NCI-H1092 treated with DMSO at 0.1 percent for 48 hours (cell line): ENCODE data around the gene CFAP251.
"Not testable (repeated sequence)": the region's sequence is repeated elsewhere in the genome, so short reads cannot be mapped to it uniquely, and the experiment has no call there.

Source experiments
- DNase-seq: peaks from one replicate; lab custom pipeline; 2025; lab: John Stamatoyannopoulos, UW

Gene CFAP251

DNA sequence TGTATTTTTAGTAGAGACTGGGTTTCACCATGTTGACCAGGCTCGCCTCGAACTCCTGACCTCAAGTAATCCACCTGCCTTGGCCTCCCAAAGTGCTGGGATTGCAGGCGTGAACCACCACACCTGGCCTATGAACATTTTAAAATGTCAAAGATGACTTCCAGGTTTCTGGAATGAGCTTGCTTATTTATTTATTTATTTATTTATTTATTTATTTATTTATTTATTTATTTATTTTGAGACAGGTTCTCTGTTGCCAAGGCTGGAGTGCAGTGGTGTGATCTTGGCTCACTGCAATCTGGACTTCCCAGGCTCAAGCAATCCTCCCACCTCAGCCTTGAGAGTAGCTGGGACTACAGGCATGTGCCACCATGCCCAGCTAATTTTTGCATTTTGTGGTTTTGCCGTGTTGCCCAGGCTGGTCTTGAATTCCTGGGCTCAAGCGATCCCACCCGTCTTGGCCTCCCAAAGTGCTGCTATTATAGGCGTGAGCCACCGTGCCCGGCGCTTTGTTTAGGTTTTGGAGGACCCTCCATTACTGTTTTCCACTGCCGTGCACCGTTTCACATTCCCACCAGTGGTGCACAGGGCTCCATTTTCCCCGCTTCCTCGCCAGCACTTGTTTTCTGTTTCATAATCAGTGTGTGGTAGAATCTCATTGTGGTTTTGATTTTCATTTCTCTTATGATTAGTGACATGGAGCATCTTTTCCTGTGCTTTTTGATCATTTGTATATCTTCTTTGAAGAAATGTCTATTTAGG is 6.4 kb upstream of the CFAP251 start:
- DNase-seq = no peak

DNA sequence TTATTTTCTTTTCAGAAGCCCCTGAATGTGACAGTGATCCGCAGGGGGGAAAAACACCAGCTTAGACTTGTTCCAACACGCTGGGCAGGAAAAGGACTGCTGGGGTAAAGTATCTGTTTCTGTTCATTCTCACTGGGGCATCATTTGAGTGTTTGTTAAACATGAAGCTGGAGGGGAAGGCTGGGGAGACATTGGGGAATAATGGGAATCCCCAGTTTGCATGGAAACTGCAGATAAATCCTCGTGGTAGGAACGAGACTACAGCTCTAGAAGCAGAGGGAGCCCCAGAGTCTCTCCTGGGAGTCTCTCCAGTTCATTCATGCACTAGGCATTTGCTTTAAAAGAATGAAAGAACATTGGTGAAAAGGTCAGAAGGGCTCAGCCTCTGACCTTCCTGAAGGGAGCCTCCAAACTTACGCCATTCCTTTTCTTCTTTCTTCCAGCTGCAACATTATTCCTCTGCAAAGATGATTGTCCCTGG is 2.5 kb upstream of the CFAP251 start:
- DNase-seq = no peak

DNA sequence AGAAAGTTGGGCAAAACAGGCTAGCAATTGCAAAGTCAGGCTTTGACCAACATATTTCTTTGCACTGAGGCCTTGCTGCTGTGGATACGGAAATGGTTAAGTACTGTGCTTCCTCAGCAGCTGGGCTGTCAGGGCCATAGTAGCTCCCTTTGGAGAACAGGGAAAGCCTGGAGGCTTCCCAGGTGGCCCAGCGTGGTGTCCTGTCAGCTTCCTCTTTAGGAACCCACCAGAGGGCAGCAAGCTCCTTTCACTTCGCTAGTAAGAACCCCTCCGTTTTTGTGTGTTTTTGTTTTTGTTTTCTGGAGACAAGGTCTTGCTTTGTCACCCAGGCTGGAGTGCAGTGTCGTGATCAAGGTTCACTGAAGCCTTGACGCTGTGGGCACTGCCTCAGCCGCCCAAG is 1.7 kb upstream of the CFAP251 start:
- no peak for DNase-seq

DNA sequence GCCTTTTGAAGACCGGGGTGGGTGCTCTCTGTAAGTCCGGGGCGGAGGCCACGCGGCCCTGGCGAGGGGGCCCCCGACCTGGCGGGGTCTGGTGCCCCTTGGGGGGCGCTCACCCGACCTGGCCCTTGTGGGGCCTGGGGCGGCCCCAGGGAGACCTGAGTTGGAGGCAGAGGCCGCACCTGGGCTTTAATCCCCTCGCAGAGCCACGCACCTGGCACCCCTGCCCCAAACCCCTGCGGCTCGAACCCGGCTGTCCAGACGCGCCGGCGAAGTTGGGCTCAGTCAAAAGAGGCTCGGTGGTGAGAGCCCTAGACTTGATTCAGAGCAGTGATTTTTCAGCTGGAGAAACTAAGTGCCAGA is 267 bp downstream of the CFAP251 start:
- DNase-seq = no peak

DNA sequence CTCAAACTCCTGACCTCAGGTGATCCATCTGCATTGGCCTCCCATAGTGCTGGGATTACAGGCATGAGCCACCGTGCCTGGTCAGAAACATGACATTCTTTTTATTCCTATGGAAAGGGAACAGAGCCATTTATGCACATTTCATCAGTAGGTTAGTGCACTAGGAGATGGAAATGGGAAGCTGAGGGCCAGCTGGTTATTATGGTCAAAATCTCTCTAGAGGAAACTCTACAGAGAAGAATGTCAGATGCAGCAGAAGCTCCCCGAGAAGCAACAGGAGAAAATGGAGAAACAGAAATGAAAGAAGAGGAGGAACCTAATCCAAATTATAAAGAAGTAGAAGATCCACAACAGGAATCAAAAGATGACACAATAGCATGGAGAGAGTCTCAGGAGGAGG is 2.7 kb downstream of the CFAP251 start:
- no peak for DNase-seq

DNA sequence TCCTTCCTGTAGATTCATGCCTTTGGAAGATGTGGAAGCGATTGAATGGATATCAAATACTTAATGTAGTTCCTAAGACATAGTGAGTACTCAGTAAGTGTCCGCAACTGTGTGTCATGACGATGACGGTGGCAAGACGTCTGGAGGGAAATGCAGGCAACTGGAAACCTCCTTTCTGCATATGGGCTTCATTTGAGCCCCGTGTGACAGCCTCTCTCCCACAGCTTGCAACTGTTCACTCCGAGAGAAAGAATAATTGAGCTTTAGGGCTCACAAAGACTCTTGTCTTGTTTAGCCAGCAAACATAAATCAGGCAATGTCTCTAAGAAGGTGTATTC is 6.9 kb downstream of the CFAP251 start:
- DNase-seq = no peak

GRCh38 chr12:121926874-121927706 is 8.7 kb downstream of the CFAP251 start:
- no peak for DNase-seq

- no peak for DNase-seq
Observed at GRCh38 chr12:121927813-121928212, 9.4 kb downstream of the CFAP251 start.

DNA sequence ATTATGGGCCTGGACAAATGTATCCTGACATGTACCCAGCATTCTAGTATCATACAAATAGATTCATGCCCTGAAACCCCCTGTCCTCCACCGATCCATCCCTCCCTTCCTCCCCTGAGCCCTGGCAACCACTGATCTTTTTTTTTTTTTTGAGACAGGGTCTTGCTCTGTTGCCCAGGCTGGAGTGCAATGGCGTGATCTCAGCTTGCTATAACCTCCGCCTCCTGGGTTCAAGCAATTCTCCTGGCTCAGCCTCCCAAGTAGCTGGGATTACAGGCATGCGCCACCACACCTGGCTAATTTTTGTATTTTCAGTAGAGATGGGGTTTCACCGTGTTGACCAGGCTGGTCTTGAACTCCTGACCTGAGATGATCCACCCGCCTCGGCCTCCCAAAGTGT is 11.2 kb downstream of the CFAP251 start:
- not testable (repeated sequence) for DNase-seq

GRCh38 chr12:121930862-121931261 is 12.5 kb downstream of the CFAP251 start:
- no peak for DNase-seq

- DNase-seq = no peak
Observed at GRCh38 chr12:121932176-121932536, 13.8 kb downstream of the CFAP251 start.

- DNase-seq = no peak
Observed at GRCh38 chr12:121932914-121933521, 14.6 kb downstream of the CFAP251 start.

DNA sequence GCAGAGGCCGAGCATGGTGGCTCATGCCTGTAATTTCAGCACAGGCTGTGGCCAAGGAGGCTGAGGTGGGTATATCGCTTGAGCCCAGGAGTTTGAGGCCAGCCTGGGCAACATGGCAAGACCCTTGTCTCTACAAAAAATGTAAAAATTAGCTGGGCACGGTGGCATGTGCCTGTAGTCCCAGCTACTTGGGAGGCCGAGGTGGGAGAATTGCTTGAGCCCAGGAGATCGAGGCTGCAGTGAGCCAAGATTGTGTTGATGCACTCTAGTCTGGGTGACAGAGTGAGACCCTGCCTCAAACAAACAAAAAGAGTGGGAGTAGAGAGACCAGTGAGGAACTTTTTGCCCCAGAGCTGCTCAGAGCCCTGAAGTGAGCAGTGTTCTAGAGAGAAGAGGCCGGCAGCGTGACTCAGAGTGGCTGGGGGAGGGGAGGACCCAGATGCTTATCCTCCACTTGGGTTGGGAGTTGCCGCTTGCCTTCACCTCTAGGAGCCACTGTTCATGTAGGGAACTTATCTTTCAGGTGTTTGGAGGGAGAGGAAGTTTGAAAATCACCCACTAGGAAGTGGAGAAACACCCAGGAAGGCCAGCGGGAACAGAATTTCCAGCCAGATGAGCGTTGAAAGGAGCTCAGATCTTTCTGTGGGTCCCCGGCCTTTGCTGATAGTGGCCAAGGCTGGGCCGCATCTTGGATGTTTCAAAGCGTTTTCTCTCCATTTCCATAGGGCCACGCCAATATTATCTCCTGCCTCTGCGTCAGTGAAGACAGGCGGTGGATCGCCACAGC is 15.3 kb downstream of the CFAP251 start:
- no peak for DNase-seq

DNA sequence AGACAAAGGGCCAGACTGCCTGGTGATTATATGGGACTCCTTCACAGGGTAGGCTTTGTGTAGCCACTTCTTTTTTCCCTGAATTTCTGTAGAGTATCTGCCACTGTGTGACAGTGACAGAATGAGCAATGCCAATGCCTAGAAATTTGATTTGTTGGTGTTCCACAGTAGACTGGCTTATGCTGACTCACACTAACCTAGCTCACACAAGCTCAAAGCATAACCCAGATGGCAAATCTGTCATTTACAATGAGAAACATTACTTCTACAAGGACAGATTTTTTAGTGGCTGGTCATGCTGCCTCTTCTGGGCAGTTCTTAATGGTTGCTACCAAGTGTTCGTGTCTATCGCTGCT is 15.9 kb downstream of the CFAP251 start:
- no peak for DNase-seq

GRCh38 chr12:121937654-121938053 is 19.3 kb downstream of the CFAP251 start:
- no peak for DNase-seq

DNA sequence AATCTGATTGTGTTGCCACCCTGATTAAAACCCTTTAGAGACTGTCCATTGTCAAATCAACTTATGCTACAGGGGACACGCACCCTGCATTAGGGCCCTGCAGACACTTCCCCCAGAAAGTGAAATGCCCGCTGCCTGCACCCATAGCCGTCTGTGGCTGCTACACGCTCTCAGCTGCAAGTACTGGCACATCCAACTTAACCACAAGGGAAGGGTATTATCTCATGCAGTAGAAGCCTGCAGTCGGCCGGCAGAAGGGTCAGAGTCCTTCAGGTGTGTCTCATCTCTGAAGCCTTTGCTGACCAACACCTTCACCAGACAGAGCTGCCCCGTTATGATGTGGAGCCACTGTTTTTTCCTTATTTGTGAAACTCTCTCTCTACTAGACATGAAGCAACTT is 20.8 kb downstream of the CFAP251 start:
- DNase-seq = no peak

DNA sequence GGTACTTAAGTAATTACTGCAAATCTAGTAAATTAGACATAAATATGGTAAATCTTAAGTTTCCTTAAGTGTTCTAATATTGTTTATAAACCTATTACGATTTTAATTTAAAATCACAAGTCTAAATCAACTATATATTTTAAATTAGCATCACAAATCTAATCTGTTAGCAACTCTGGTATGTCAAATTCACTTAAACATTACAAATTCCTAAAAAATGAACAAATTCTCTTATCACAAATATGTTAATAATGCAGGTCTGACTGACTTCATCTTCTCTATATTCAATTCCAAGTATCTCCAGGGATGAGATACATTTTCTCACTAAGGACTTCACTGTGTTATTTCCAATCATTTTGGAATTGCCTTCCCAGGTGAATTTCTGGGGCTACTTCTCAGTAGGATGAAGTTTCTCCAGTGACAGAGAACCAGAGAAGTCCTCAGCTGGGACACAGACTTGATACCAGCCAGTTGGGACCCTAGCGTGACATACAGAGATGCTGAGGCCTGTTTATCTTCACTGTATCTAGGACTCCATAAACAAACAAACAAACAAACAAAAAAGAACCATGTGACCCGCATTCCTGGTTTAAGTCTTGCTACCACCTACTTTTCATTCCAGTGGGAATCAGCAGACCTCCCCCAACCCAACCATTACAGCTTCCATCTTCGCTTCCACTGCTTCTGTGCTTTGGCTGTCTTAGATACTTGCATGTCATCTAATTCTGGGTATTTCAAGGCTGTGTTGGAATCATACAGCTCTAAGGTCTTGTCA is 21.8 kb downstream of the CFAP251 start:
- no peak for DNase-seq

GRCh38 chr12:121942145-121942718 is 23.8 kb downstream of the CFAP251 start:
- no peak for DNase-seq

DNA sequence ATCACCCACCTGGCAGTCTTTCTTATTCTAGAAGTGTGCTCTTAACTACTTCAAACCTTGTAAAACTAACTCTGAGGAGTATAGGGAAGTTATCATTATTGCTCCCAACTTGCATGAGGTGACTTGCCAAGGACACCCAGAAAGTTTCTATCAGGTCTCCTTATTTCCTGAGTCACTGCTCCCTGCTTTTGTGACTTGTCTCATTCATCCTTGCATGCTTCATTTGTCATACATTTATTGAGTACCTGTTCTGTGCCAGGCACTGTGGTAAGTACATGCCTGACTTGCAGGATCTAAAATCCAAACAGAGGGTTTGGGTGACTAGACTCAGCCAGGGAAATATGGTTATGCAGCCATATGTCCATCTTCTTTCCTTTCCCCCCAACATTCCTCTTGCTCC is 25.5 kb downstream of the CFAP251 start:
- DNase-seq = no peak

- no peak for DNase-seq
Observed at GRCh38 chr12:121946313-121947025, 28.1 kb downstream of the CFAP251 start.

- DNase-seq = no peak
Observed at GRCh38 chr12:121947981-121948380, 29.6 kb downstream of the CFAP251 start.
